HL-60/S4 treated with retinoic acid at 250 ng/mL for 4 days and 3 days (cell line): ENCODE data around the gene PROP1.
"Not testable (repeated sequence)": the region's sequence is repeated elsewhere in the genome, so short reads cannot be mapped to it uniquely, and the experiment has no call there.

Experiments
- in situ Hi-C: fragments of 300-500 bp; cut with MboI; formaldehyde crosslinking; loops from 2 replicates; pipeline ENCODE4 v1.7.0; 2022; ENCODE audit warnings: low sequenced_read_pairs

PROP1 gene

GRCh38 chr5:177982956-177983355 lies 13.1 kb downstream of the PROP1 start:
- in situ Hi-C loops = no loop called here

GRCh38 chr5:177982072-177982727 lies 13.8 kb downstream of the PROP1 start:
- in situ Hi-C loops = no loop called here

DNA sequence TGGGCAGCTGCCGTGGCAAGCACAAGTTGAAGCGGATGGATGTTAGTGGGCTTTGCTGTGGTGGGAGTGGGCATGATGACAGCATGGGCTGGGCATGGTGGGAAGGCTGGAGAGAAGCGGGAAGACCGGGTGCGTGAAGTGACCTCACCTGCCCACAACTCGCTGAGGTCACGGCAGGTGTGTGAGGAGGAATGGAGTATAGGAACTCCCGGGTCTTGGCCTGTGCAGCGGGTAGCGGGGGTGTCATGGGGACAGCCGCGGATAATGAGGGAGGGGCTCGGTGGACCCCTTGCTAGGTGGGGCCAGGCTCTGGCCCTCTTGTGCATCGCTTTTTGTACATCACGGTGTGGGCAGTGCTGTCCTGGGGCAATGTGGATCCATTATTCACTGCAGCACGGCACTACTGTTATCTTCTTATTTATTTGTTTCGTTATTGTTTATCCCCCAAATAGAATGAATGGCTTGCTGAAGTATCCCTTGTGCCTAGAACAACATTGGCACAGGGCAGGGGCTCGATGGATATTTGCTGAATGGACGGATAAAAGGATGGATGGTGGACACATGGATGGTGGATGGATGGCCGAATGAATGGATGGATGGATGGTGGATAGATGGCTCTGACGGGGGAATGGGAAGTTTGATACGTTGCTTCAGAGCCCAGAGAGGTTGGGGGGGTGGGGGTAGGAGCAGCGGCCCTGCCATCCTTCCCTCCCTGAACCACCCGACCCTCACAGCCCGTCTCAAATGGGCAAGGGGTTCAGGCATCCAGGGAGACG lies 14.6 kb downstream of the PROP1 start:
- in situ Hi-C loops = no loop called here

- in situ Hi-C loops = no loop called here
Measured at GRCh38 chr5:177980743-177981151, 15.3 kb downstream of the PROP1 start.

DNA sequence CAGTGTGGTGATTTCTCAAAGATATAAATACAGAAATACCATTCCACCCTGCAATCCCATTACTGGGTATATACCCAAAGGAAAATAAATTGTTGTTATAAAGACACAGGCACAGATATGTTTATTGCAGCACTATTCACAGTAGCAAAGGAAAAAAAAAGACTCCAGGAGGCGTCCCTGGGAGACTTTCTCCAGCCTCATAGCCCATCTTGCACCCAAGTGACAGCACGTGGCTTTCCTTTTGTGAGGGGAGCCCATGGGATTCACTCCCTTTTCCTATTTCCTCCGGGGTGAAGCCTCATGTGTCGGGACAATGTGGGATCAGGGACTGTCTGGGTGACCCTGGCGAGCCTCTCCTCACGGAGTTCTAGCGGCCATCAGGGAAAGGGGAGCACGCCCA lies 18.4 kb downstream of the PROP1 start:
- in situ Hi-C loops = not testable (repeated sequence)

GRCh38 chr5:177973066-177973635 lies 22.9 kb downstream of the PROP1 start:
- in situ Hi-C loops = no loop called here

DNA sequence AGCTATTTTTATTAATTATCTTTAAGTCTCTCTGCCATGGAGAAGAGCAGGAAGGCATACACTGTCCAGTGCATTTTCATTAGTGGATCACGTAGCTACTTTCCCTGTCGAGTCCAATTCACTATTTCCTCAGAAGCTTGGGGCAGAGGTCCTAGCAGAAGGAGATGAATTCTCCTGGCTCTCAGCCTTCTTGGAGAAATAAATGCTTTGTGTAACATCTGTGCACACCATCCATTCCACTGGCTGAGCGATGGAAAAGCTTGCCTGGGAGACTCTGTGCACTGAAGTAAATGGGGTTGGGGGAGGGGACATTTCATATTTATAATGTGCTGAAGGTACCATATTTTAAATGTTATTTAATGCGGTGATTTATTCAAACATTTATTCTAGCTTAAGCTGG lies 23.4 kb downstream of the PROP1 start:
- in situ Hi-C loops = no loop called here

DNA sequence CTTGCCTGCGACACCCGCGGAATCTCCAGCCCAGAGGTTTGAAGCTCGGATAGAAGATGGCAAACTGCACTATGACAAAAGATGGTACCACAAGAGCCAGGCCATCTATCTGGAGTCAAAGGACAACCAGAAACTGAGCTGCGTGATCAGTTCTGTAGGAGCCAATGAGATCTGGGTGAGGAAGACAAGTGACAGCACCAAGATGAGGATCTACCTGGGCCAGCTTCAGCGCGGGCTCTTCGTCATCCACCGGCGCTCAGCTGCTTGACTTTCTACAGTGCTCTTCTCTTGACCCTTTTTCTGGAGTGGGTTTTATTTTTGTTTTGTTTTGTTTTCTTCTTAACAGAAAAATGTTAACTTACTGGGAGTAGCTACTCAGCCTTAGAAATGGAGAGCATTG lies 24.0 kb downstream of the PROP1 start:
- in situ Hi-C loops = not testable (repeated sequence)

GRCh38 chr5:177968661-177969211 lies 27.3 kb downstream of the PROP1 start:
- in situ Hi-C loops = no loop called here

DNA sequence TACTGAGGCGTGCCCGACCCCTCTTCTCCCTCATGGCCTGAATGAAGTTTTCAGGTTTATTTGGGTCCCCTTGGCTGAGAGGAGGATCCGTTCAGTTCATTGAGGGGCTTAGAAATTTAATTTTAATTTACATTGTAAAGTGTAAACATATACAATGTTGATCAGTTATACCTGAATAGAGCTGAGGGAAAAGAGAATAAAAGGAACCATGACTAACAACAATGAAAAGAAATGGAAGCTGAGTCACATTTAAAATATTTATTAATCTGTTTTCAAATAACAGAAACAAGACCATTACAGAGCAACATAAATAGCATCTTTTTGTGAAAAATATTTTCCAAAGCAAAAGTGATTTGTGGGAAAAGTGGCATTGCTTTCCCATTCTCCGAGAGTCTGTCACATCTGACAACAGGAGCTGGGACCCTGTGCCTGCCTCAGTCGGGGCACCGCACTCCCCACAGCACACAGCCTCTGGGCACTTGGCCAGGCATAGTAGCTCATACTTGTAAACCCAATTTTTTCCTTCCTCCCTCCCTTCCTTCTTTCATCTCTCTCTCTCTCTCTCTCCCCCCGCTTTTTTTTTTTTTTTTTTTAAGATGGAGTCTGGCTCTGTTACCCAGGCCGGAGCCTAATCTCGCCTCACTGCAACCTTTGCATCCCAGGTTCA lies 28.7 kb downstream of the PROP1 start:
- in situ Hi-C loops = no loop called here

GRCh38 chr5:177966839-177967166 lies 29.2 kb downstream of the PROP1 start:
- in situ Hi-C loops = no loop called here

GRCh38 chr5:177966009-177966838 lies 29.8 kb downstream of the PROP1 start:
- in situ Hi-C loops = no loop called here

DNA sequence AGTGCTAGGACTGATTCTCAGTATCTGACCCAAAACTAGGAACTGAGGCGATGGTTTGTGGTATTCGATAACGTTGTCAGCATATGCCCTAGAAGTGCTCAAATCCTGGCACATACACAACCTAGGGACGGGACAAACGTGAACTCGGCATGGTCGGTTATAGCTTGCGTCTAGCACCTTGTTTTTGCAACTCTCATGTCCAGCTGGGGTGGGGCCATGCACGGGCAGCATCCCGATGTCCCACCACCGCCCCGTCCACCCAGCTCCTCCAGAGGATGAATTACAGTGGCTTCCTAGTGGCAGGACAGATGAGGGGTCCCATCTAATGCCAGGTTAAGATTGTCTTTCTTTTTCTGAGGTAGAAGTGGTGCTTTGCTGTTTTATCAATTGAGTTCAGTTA lies 31.6 kb downstream of the PROP1 start:
- in situ Hi-C loops = no loop called here

DNA sequence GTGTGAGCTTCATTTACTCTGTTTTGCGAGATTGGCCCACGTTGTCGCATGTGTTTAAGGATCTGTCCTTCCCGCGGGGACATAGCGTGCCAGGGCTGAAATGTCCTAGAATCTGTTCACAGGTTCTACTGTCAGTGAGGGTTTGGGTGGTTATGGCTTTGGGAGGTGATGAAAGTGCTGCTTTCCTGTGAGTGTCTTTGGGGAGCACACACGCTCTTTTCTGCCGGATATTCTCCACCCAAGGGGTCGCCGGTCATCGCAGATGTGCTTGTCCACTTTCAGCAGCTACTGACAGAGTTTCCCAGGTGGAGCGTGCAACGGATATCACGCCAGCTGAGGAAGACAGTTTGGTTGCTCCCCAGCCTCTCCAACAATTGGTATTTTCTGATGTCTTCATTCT lies 32.1 kb downstream of the PROP1 start:
- in situ Hi-C loops = no loop called here

- in situ Hi-C loops = no loop called here
Measured at GRCh38 chr5:177959315-177959714, 36.7 kb downstream of the PROP1 start.

DNA sequence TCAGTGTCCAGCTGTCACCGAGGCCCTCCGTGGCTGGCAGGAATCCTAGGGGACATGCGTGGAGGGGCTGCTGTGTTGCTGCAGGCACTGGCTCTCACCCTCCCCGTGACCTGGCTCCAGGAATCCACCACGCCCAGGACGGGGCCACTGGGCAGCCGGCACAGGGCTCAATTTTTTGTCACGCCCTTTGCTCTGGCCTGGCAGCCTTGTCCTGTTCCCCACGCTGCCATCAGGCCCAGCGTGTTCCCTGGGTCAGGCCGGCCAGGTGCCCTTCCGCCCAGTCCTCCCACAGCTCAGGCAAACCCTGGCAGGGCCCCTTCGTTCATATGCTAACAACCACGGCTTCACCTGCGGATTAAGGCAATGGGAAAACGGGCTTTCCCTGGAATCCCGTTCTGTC lies 37.3 kb downstream of the PROP1 start:
- in situ Hi-C loops = no loop called here

DNA sequence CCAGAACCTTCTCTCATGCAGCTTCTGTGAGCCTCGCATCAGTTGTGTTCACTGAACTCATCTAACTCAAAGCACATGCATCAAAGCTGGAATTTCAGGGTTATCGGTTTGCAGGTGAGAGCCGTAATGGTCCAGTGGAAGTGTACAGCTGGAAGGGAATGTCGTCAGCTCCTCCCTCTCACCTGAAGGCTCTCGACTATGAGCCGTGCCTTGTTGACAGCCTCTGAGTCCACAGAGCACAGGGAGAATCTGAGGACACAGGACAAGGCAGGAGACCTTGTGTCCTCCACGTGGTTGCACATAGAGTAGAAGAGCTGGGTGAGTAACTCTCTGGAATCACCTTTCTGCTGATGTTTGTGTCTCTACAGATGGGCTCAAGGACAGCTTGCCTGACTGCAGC lies 38.8 kb downstream of the PROP1 start:
- in situ Hi-C loops = no loop called here

GRCh38 chr5:177953101-177953500 lies 42.9 kb downstream of the PROP1 start:
- in situ Hi-C loops = not testable (repeated sequence)

DNA sequence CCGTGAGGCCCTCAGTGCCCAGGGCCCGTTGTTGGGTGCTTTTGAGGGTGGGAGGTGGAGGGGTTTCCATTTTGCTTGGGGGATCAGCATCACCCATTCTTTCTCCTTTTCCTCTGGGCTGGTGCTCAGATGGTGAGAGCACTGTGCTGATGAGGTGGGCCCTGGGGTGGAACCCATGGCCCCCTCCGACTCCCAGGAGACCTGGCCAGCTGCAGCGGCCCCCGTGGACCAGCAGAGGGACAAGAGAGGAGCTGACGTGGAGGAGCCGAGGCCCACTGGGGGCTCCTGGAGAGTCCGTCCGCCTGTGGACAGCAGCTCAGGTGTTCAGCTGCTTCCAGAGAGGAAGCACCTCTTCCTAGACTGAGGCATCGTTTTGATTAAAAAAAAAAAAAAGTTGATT lies 46.4 kb downstream of the PROP1 start:
- in situ Hi-C loops = not testable (repeated sequence)

GRCh38 chr5:177949065-177949464 lies 47.0 kb downstream of the PROP1 start:
- in situ Hi-C loops = not testable (repeated sequence)

DNA sequence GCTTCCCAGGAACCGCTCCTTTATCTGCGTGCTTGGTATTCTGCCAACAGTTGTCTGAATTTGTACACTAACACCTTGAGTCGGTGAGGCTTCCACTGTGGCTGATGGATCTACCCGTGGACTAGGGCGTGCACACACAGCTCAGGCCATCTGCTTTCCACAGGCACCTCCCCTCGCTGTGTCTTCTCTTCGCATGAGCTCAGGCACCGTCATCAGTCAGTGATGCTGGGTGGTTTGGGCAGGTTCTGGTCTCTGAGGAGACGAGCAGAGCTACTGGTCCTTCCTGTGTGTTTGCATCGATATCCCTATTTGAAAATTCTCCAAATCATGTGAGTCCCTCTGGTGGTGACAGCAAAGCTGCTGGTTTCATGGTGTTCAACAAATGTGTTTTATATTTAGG lies 48.1 kb downstream of the PROP1 start:
- in situ Hi-C loops = not testable (repeated sequence)
